Neural cell (in vitro differentiated cells): ENCODE results near the gene IL1RAPL2. TPM values are rescaled to one million over a fixed set of nuclear protein-coding genes. Genes with fewer than 3 reads are reported as not detected.
"Not testable (repeated sequence)": the region's sequence is repeated elsewhere in the genome, so short reads cannot be mapped to it uniquely, and the experiment has no call there.

Source experiments
- H2AFZ ChIP-seq: fragments of 200-600, 300-800 bp; sonication (generic), shearing (Covaris generic); 2 replicates; pipeline ENCODE4 v1.6.0; 2014; ENCODE audit warnings: low read depth, mild to moderate bottlenecking, antibody characterized with exemption, low read length, moderate library complexity
- H3F3A ChIP-seq: fragments of 200-600 bp; shearing (Covaris generic); 2 replicates; pipeline ENCODE4 v1.6.1; 2016; ENCODE audit warnings: mild to moderate bottlenecking, moderate library complexity, mixed read lengths, antibody characterized with exemption, low read length; ENCODE audit not compliant: insufficient read depth, poor library complexity, severe bottlenecking
- H3K27ac ChIP-seq: fragments of 200-600, 300-800 bp; sonication (generic), shearing (Covaris generic); 2 replicates; pipeline ENCODE4 v1.5.1; 2014; ENCODE audit warnings: mild to moderate bottlenecking, low read length, moderate library complexity
- H3K27me3 ChIP-seq: fragments of 300-800, 200-600 bp; sonication (generic), shearing (Covaris generic); 2 replicates; pipeline ENCODE4 v1.6.0; 2014; ENCODE audit warnings: mild to moderate bottlenecking, low read depth, low read length, moderate library complexity; ENCODE audit not compliant: insufficient read depth
- H3K36me3 ChIP-seq: fragments of 300-800, 200-600 bp; sonication (generic), shearing (Covaris generic); 2 replicates; pipeline ENCODE4 v1.5.1; 2014; ENCODE audit warnings: mild to moderate bottlenecking, antibody characterized with exemption, low read length, moderate library complexity; ENCODE audit not compliant: insufficient read depth
- H3K4me2 ChIP-seq: fragments of 300-800, 200-600 bp; sonication (generic), shearing (Covaris generic); 2 replicates; pipeline ENCODE4 v1.6.0; 2014; ENCODE audit warnings: mild to moderate bottlenecking, low read length
- H3K4me3 ChIP-seq: fragments of 300-800, 200-600 bp; sonication (generic), shearing (Covaris generic); 2 replicates; pipeline ENCODE4 v1.5.1; 2014; ENCODE audit warnings: mild to moderate bottlenecking, low read length, moderate library complexity
- H3K79me2 ChIP-seq: fragments of 200-600 bp; shearing (Covaris generic); replicated peaks from 2 replicates; pipeline ENCODE4 v1.6.0; 2014; ENCODE audit warnings: mild to moderate bottlenecking, low read length, moderate library complexity; ENCODE audit not compliant: insufficient read depth
- H3K9ac ChIP-seq: fragments of 300-800, 200-600 bp; sonication (generic), shearing (Covaris generic); 2 replicates; pipeline ENCODE4 v1.6.1; 2016; ENCODE audit warnings: mild to moderate bottlenecking, low read length, mixed read lengths
- H3K9me2 ChIP-seq: fragments of 200-600 bp; shearing (Covaris generic); 2 replicates; pipeline ENCODE4 v1.6.1; 2016; ENCODE audit warnings: mild to moderate bottlenecking, low read length, mixed read lengths; ENCODE audit not compliant: insufficient read depth
- H3K9me3 ChIP-seq: fragments of 200-600, 300-800 bp; sonication (generic), shearing (Covaris generic); 2 replicates; pipeline ENCODE4 v1.6.1; 2016; ENCODE audit warnings: mild to moderate bottlenecking, mixed run types, low read length, moderate library complexity, mixed read lengths
- H4K20me1 ChIP-seq: fragments of 200-600 bp; shearing (Covaris generic); 2 replicates; pipeline ENCODE4 v1.6.1; 2016; ENCODE audit warnings: mild to moderate bottlenecking, mixed run types; ENCODE audit not compliant: insufficient read depth
- EP300 ChIP-seq: fragments of 450-650 bp; conservative IDR thresholded peaks from 2 replicates; pipeline ENCODE4 v1.6.1; 2014; ENCODE audit warnings: antibody characterized with exemption, mild to moderate bottlenecking, moderate library complexity; ENCODE audit not compliant: poor library complexity, severe bottlenecking
- EZH2 ChIP-seq: fragments of 200-600, 300-800 bp; shearing (Covaris generic), sonication (generic); IDR thresholded peaks from 2 replicates; pipeline ENCODE4 v1.6.1; 2014; ENCODE audit warnings: antibody characterized with exemption, low read length, borderline replicate concordance, mild to moderate bottlenecking; ENCODE audit not compliant: insufficient read depth, poor library complexity, severe bottlenecking
- MXI1 ChIP-seq: fragments of 450-650 bp; conservative IDR thresholded peaks from 2 replicates; pipeline ENCODE4 v1.6.1; 2014; ENCODE audit warnings: antibody characterized with exemption, mild to moderate bottlenecking; ENCODE audit not compliant: poor library complexity, severe bottlenecking
- POLR2AphosphoS5 ChIP-seq: IDR thresholded peaks from 2 replicates; pipeline ENCODE4 v1.6.1; 2012
- RAD21 ChIP-seq: fragments of 450-650 bp; conservative IDR thresholded peaks from 2 replicates; pipeline ENCODE4 v1.6.1; 2014; ENCODE audit warnings: antibody characterized with exemption, mild to moderate bottlenecking, moderate library complexity
- REST ChIP-seq: IDR thresholded peaks from 2 replicates; pipeline ENCODE4 v1.6.1; 2012; ENCODE audit warnings: borderline replicate concordance
- SMC3 ChIP-seq: fragments of 450-650 bp; conservative IDR thresholded peaks from 2 replicates; pipeline ENCODE4 v1.6.1; 2014; ENCODE audit warnings: antibody characterized with exemption, mild to moderate bottlenecking, moderate library complexity; ENCODE audit not compliant: poor library complexity
- TAF1 ChIP-seq: IDR thresholded peaks from 2 replicates; pipeline ENCODE4 v1.6.1; 2012; ENCODE audit warnings: low read depth
- polyA plus RNA-seq: library from polyadenylated mRNA; depleted of rRNA; stranded (reverse); fragments of >200 nt; gene quantifications from 2 replicates; pipeline ENCODE4 v1.2.3, GENCODE V29; 2014
- TF ChIP-seq, protein P1 (sequence below): fragments of 450-650 bp; IDR thresholded peaks from 2 replicates; pipeline ENCODE4 v1.5.1; 2014; ENCODE audit warnings: antibody characterized with exemption, mild to moderate bottlenecking, moderate library complexity; ENCODE audit not compliant: poor library complexity, severe bottlenecking

Gene IL1RAPL2
- polyA plus RNA-seq, 1 donor from 2014 or later, result not detected

- no peaks in the 10 kb centered on the region for H3K79me2 ChIP-seq
- no peak overlapping the region for H3K4me3 ChIP-seq
- H4K20me1 ChIP-seq, result no peaks in the 10 kb centered on the region
- TF ChIP-seq TAF1, result no peak
- no peak for TF ChIP-seq EP300
- no peak for TF ChIP-seq EZH2
- no peak for TF ChIP-seq POLR2AphosphoS5
- TF ChIP-seq RAD21, result no peak
- TF ChIP-seq, protein P1, sequence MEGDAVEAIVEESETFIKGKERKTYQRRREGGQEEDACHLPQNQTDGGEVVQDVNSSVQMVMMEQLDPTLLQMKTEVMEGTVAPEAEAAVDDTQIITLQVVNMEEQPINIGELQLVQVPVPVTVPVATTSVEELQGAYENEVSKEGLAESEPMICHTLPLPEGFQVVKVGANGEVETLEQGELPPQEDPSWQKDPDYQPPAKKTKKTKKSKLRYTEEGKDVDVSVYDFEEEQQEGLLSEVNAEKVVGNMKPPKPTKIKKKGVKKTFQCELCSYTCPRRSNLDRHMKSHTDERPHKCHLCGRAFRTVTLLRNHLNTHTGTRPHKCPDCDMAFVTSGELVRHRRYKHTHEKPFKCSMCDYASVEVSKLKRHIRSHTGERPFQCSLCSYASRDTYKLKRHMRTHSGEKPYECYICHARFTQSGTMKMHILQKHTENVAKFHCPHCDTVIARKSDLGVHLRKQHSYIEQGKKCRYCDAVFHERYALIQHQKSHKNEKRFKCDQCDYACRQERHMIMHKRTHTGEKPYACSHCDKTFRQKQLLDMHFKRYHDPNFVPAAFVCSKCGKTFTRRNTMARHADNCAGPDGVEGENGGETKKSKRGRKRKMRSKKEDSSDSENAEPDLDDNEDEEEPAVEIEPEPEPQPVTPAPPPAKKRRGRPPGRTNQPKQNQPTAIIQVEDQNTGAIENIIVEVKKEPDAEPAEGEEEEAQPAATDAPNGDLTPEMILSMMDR, result no peak
- no peak for TF ChIP-seq REST
- no peak for TF ChIP-seq MXI1
- no peak for TF ChIP-seq SMC3
- H2AFZ ChIP-seq, result no peak overlapping the region
- no peaks in the 10 kb centered on the region for H3K27me3 ChIP-seq
- no peaks in the 10 kb centered on the region for H3K9me2 ChIP-seq
- no peaks in the 10 kb centered on the region for H3K36me3 ChIP-seq
- no peaks in the 10 kb centered on the region for H3F3A ChIP-seq
- H3K27ac ChIP-seq, result no peak overlapping the region
- H3K9me3 ChIP-seq, result no peaks in the 10 kb centered on the region
- no peak overlapping the region for H3K4me2 ChIP-seq
- no peak overlapping the region for H3K9ac ChIP-seq
Observed at GRCh38 chrX:104523858-104524257, 42.1 kb upstream of the IL1RAPL2 start.

DNA sequence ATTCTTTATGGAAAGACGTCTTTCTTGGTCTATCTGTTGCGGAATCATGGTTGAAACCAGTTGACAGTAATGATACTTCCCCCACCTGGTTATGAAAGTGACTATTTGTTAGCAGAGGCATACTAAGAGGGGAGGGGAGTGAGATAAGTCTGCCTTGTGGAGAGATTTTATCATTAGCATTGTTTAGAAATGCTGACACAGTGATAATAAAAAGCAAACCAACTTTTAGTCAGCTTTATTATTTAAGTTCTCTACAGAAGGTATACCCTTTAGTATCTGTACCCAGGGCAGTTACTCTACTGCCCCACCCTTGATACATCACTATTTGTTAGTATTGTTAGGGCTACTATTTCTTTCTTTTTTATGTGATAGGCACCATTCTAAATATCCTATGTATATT, 26.9 kb upstream of the IL1RAPL2 start:
- Histone ChIP-seq H3K79me2 (no peaks in the 10 kb centered on the region), H3K4me3 (no peak overlapping the region), H3K36me3 (no peaks in the 10 kb centered on the region), H3K9ac (no peak overlapping the region), H3K4me2 (no peak overlapping the region), H3F3A (no peaks in the 10 kb centered on the region), H3K27ac (no peak overlapping the region), H3K27me3 (no peaks in the 10 kb centered on the region), H3K9me2 (no peaks in the 10 kb centered on the region), H4K20me1 (no peaks in the 10 kb centered on the region), H2AFZ (no peak overlapping the region), H3K9me3 (no peaks in the 10 kb centered on the region)
- TF ChIP-seq TAF1 (no peak), EP300 (no peak), MXI1 (no peak), REST (no peak), EZH2 (no peak)
- TF ChIP-seq, protein P1, result no peak

- not testable (repeated sequence) for H3K9ac ChIP-seq, H3F3A ChIP-seq, H3K79me2 ChIP-seq, H3K27ac ChIP-seq, H3K4me2 ChIP-seq, H2AFZ ChIP-seq, H3K9me3 ChIP-seq, H3K27me3 ChIP-seq, H3K9me2 ChIP-seq, H3K4me3 ChIP-seq, H4K20me1 ChIP-seq, H3K36me3 ChIP-seq
Observed at GRCh38 chrX:104542447-104542846, 23.6 kb upstream of the IL1RAPL2 start.
